Colonic mucosa (tissue), 4 donors: Measurements from ENCODE around the gene LPIN1. TPM values are rescaled to one million over a fixed set of nuclear protein-coding genes. Genes with fewer than 3 reads are reported as not detected.

Experiments
- DNase-seq: peaks from one replicate; pipeline ENCODE4 v3.0.0-alpha.2; 2020
- H3K27ac ChIP-seq: fragments of 200-600 bp; one replicate; pipeline ENCODE4 v1.8.0; 2021
- H3K27me3 ChIP-seq: fragments of 200-600 bp; one replicate; pipeline ENCODE4 v1.8.0; 2021
- H3K36me3 ChIP-seq: fragments of 200-600 bp; one replicate; pipeline ENCODE4 v1.8.0; 2021
- H3K4me1 ChIP-seq: fragments of 200-600 bp; one replicate; pipeline ENCODE4 v1.8.0; 2021; ENCODE audit warnings: mild to moderate bottlenecking
- H3K4me3 ChIP-seq: fragments of 200-600 bp; one replicate; pipeline ENCODE4 v1.8.0; 2021
- H3K9ac ChIP-seq, 2 donors: one replicate each; pipeline ENCODE4 v1.7.0; 2013; ENCODE audit warnings: control low read depth in 2 of 2, low read depth in 2 of 2, low read length in 2 of 2
- H3K9me3 ChIP-seq: fragments of 200-600 bp; one replicate; pipeline ENCODE4 v1.8.0; 2021
- CTCF ChIP-seq: fragments of 200-600 bp; IDR thresholded peaks from one replicate; pipeline ENCODE4 v1.8.0; 2022; ENCODE audit warnings: antibody characterized with exemption, mild to moderate bottlenecking
- intact Hi-C: fragments of 100-400 bp; cut with DNase I; formaldehyde crosslinking; loops from one replicate; pipeline ENCODE4 v1.14.1; 2022
- total RNA-seq, 2 donors: library from RNA; stranded (reverse); fragmentation: NEBNext Ultra II Directional in 1 of 2; extraction: Animal tissue kit (Norgen Biotek cat#: 25700) in 1 of 2; gene quantifications; one replicate each; pipeline ENCODE4 v1.2.1, GENCODE V29; 2021
- donor health status: healthy.
- donor health status: DM: no; HTN: no; CAD: no.
- donor health status: DM: no; HTN: no; CAD: no.

Gene LPIN1
- total RNA-seq, 2 donors from 2014 or later, result 17.3 to 45.7 TPM

- H3K9me3 ChIP-seq, result no peaks in the 10 kb centered on the region
- H3K27me3 ChIP-seq, result no peaks in the 10 kb centered on the region
- no peak for TF ChIP-seq CTCF
- no peaks in the 10 kb centered on the region for H3K36me3 ChIP-seq
- H3K9ac ChIP-seq, result no peak overlapping the region
- no peak overlapping the region for H3K4me3 ChIP-seq
- no peak overlapping the region for H3K27ac ChIP-seq
- DNase-seq, result no peak
- H3K4me1 ChIP-seq, result no peaks in the 10 kb centered on the region
- intact Hi-C loops, result no loop called here
Measured at GRCh38 chr2:11705711-11706110, 40.7 kb upstream of the LPIN1 start.

DNA sequence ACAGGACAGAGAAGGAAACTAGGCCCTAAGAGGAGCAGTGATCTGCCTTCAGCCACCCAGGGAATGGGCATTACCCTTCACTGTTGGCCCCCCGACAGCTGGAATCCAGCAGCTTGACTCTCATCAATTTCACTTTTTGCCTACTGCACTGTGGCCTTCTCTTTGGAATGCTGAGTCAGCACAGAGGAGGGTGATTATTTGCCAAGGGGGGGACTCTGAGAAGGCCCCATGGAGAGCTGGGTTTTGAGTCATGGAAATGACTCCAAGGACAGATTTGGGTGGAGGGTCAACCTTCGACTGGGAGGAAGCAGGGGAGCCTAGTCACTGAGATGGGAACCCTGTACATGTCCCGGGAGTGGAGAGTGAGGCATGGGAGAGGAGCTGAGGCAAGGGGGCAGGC, 38.3 kb upstream of the LPIN1 start:
- Histone ChIP-seq H3K36me3 (no peaks in the 10 kb centered on the region), H3K27me3 (no peaks in the 10 kb centered on the region), H3K4me1 (no peaks in the 10 kb centered on the region), H3K27ac (no peak overlapping the region), H3K4me3 (no peak overlapping the region), H3K9ac (no peak overlapping the region), H3K9me3 (no peaks in the 10 kb centered on the region)
- intact Hi-C loops, result no loop called here
- TF ChIP-seq CTCF, result no peak
- no peak for DNase-seq

DNA sequence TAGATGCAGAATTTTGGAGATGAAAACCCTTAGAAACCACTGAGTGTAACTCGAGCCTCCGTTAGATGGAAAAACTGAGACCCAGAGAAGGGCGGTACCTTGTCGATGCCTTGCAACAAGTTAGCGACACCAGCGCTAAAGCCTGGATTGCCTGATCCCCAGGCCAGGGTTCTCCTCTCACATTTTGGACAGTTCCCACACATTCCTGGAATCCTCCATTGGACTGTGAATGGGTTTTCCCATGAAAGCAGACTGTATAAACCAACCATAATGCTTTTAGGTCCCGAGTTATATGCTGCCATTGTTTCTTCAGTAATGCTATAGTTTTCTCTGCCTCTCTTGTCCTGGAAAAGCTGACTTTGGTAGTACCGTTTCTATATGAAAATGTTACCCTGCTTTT, 37.1 kb upstream of the LPIN1 start:
- intact Hi-C loops, result no loop called here

GRCh38 chr2:11710210-11710609, 36.2 kb upstream of the LPIN1 start:
- Histone ChIP-seq H3K4me3 (no peak overlapping the region), H3K27ac (no peak overlapping the region), H3K9me3 (no peaks in the 10 kb centered on the region), H3K9ac (no peak overlapping the region), H3K4me1 (no peaks in the 10 kb centered on the region), H3K36me3 (no peaks in the 10 kb centered on the region), H3K27me3 (no peaks in the 10 kb centered on the region)
- TF ChIP-seq CTCF, result no peak
- DNase-seq, result no peak
- intact Hi-C loops, result no loop called here

More for the DNA sequence above, 37.1 kb upstream of the LPIN1 start:
- H3K4me1 ChIP-seq, result no peaks in the 10 kb centered on the region
- H3K27me3 ChIP-seq, result no peaks in the 10 kb centered on the region
- no peak for DNase-seq
- H3K9ac ChIP-seq, result no peak overlapping the region
- no peak overlapping the region for H3K27ac ChIP-seq
- no peak for TF ChIP-seq CTCF
- H3K4me3 ChIP-seq, result no peak overlapping the region
- H3K9me3 ChIP-seq, result no peaks in the 10 kb centered on the region
- H3K36me3 ChIP-seq, result no peaks in the 10 kb centered on the region

- no peak overlapping the region for H3K4me3 ChIP-seq
- no peaks in the 10 kb centered on the region for H3K36me3 ChIP-seq
- H3K27me3 ChIP-seq, result no peaks in the 10 kb centered on the region
- intact Hi-C loops, result no loop called here
- no peaks in the 10 kb centered on the region for H3K9me3 ChIP-seq
- no peak overlapping the region for H3K27ac ChIP-seq
- no peak overlapping the region for H3K9ac ChIP-seq
- no peak for DNase-seq
- H3K4me1 ChIP-seq, result no peaks in the 10 kb centered on the region
- TF ChIP-seq CTCF, result no peak
Measured at GRCh38 chr2:11710632-11711353, 35.6 kb upstream of the LPIN1 start.
